ENCODE results near the gene SALL1.

SALL1 gene

GRCh38 chr16:51111759-51112158 is 39.3 kb downstream of the SALL1 start:
- DNase-seq (ENCODE audit: low read depth) = no peak

DNA sequence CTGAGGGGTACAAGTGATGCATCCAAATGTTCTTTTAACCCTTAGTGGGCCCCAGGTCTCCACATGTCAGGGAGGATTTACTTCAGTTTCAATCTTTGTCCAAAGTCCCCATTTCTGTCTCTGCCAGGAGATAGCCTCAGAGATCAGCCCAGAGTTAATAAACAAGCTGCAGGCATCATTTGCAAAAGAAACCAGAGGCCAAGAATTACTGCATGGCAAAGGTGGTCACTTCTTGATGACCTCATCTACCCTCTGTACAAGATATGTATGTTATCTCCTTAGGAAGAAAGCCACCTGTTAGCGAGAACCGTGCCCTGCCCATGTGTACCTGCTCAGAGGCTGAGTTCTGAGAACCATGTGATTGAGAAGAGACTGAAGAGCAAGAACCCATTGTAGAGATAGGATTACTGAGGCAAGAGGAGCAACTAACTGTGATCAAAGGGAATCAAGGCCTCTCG is 40.3 kb downstream of the SALL1 start:
- no peak for DNase-seq (ENCODE audit: low read depth)

DNA sequence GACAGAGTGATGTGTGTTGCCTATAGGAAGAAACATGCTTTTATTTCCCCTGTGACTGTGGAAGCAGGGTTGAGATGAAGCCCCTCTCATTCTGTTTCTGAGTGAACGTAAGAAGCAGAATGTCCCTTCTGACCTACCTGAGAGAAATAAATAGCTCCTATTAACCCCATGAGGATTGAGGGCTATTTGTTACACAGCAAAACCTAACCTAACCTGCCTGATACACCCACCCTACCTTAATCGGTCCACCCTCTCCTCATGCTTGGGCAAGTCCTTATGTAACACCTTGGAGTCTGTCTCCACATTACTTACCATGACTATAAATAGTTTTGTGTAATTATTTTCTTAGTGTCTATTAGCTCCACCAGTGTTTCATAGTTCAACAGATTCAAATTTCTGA is 41.9 kb downstream of the SALL1 start:
- DNase-seq (ENCODE audit: low read depth) = no peak

DNA sequence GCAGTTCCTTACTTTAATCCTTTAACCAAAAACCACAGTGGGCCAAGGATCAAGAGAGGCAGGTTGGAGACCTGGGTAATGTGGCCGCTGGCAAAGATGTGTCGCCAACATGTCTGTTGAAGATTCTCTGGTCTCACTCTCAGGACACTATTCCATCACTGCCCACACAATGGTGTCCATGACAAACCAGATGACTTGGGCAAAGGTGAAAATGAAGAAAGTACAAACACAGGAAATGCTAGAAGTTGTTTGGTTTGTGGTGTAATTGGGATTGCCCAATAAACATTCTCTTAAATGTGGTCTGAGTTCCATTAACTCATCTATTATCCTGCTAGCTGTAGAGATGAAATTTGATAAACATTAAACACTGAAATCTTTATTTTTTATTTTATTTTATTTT is 43.3 kb downstream of the SALL1 start:
- no peak for DNase-seq (ENCODE audit: low read depth)

- DNase-seq (ENCODE audit: low read depth) = no peak
These were observed 44.5 kb downstream of the SALL1 start for GRCh38 chr16:51106535-51106934.

GRCh38 chr16:51103590-51103989 is 47.5 kb downstream of the SALL1 start:
- no peak for DNase-seq (ENCODE audit: low read depth)

DNA sequence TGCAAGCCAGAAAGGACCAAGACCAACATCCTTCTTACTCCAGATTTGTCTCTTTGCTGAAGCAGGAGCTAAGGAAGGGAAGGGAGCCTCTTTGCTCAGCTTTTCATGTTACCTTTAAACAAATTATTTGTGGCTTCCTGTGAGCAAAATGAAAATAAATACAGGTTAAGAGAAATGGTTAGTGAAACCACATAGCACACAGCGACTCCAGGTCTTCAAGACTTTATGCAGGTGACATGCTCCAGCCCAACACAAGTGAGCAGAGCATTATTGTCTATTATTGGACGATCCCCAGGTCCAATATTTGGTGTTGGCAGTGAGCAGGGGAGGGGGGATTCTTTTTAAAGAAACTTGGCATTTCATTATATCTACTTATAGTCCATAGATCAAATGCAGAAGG is 53.3 kb downstream of the SALL1 start:
- DNase-seq (ENCODE audit: low read depth) = no peak

GRCh38 chr16:51095890-51096626 is 55.0 kb downstream of the SALL1 start:
- DNase-seq (ENCODE audit: low read depth) = no peak

DNA sequence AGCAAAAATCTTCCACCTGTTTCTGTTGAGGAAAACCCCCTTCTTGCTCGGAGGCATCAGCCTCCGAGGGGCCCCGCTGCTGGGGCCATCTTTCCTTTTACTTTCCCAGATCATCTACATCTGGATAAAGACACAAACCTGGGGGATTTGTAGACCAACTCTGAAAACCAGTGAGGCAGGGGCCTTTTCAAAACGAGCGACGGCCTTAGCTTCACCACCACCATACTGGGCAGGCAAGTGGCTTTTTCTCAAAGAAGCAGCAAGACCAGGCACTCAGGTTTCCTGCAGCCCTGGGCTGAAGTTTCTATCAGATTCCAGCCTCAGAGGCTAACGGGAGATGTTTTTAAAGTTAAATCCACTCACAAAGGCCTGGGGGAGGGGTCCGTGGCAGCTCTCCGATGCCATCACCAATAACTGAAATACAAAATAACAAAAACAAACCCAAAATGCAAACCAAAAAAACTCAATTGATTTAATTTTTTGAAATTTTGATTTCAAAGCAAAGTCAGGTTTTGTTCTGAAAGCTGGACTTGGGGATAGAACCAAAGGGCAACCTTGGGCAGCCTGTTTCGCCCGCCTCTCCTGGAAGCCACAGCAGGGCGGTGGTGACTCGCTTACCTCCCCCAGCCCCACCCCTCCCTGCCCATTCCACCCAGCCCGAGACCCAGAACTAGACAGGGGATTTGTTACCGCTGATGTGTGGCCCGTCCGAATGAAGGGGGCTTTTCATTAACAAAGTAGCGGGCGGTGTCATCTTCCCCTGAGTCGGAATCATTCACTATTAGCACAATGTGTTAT is 55.8 kb downstream of the SALL1 start:
- DNase-seq (ENCODE audit: low read depth) = no peak

DNA sequence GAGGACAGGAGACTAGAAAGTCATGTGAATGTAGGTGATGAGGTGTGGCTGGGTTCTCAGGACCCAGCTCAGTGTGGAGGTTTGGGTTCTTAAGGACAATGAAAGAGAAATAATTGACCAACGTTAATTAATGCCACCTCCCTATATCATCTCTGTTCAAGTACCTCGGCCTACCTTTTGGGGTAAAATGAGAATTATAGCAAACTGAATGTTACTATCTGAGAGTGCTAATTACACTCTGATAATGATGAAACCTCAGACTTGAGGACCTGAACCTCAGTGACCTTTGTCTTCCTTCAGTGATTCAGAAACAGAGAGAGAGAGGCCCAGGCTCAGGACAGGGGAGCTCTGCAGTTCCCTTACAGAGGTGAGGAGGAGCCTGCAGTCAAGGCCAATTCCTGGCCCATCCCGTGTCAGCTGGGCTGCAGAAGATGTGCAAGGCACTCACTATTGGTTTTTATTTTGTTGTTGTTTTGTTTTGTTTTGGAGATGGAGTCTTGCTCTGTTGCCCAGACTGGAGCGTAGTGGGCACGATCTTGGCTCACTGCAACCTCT is 57.3 kb downstream of the SALL1 start:
- DNase-seq (ENCODE audit: low read depth) = no peak
